GM23248 (cell line): Measurements from ENCODE around the gene DOK6. TPM values are rescaled to one million over a fixed set of nuclear protein-coding genes. Genes with fewer than 3 reads are reported as not detected.
A peak's percentile ranks its signal among the peaks of the same experiment; 100 is the strongest.

ENCODE experiments used
- DNase-seq: peaks from one replicate; pipeline ENCODE4 v3.0.0-alpha.2; 2015
- H2AFZ ChIP-seq: fragments of 200-600 bp; sonication (generic); 2 replicates; pipeline ENCODE4 v1.6.1; 2016; ENCODE audit warnings: antibody characterized with exemption
- H3F3A ChIP-seq: fragments of 200-600 bp; sonication (generic); 2 replicates; pipeline ENCODE4 v1.6.1; 2016; ENCODE audit warnings: mild to moderate bottlenecking, antibody characterized with exemption, mixed run types; ENCODE audit not compliant: insufficient read depth
- H3K27ac ChIP-seq: fragments of 200-600 bp; sonication (generic); 2 replicates; pipeline ENCODE4 v1.5.1; 2016; ENCODE audit warnings: mild to moderate bottlenecking
- H3K27me3 ChIP-seq: fragments of 200-600 bp; sonication (generic); replicated peaks from 2 replicates; pipeline ENCODE4 v1.6.1; 2016; ENCODE audit warnings: mild to moderate bottlenecking; ENCODE audit not compliant: insufficient read depth
- H3K36me3 ChIP-seq: fragments of 200-600 bp; sonication (generic); 2 replicates; pipeline ENCODE4 v1.6.1; 2016; ENCODE audit warnings: low read depth, mild to moderate bottlenecking
- H3K4me1 ChIP-seq: fragments of 200-600 bp; sonication (generic); 2 replicates; pipeline ENCODE4 v1.6.1; 2016; ENCODE audit warnings: mild to moderate bottlenecking; ENCODE audit not compliant: insufficient read depth
- H3K4me2 ChIP-seq: fragments of 200-600 bp; sonication (generic); one replicate; pipeline ENCODE4 v1.6.1; 2016; ENCODE audit warnings: mild to moderate bottlenecking; ENCODE audit not compliant: unreplicated experiment
- H3K4me3 ChIP-seq: fragments of 200-600 bp; sonication (generic); 2 replicates; pipeline ENCODE4 v1.5.1; 2016; ENCODE audit warnings: mild to moderate bottlenecking
- H3K79me2 ChIP-seq: fragments of 200-600 bp; sonication (generic); 2 replicates; pipeline ENCODE4 v1.6.1; 2016; ENCODE audit warnings: mild to moderate bottlenecking; ENCODE audit not compliant: insufficient read depth
- H3K9ac ChIP-seq: fragments of 200-600 bp; sonication (generic); 2 replicates; pipeline ENCODE4 v1.6.1; 2016; ENCODE audit warnings: mild to moderate bottlenecking
- H3K9me2 ChIP-seq: fragments of 200-600 bp; sonication (generic); 2 replicates; pipeline ENCODE4 v1.6.1; 2016; ENCODE audit warnings: mixed run types, mild to moderate bottlenecking, moderate library complexity; ENCODE audit not compliant: insufficient read depth
- H3K9me3 ChIP-seq: fragments of 200-600 bp; sonication (generic); one replicate; pipeline ENCODE4 v1.6.1; 2017; ENCODE audit warnings: low read depth
- H4K20me1 ChIP-seq: fragments of 200-600 bp; sonication (generic); 2 replicates; pipeline ENCODE4 v1.6.0; 2016; ENCODE audit not compliant: insufficient read depth
- EZH2 ChIP-seq: fragments of 200-600 bp; sonication (generic); IDR thresholded peaks from 2 replicates; pipeline ENCODE4 v1.6.1; 2018; ENCODE audit warnings: antibody characterized with exemption, mild to moderate bottlenecking; ENCODE audit not compliant: insufficient read depth, poor library complexity, severe bottlenecking
- EZH2phosphoT487 ChIP-seq: fragments of 200-600 bp; sonication (generic); IDR thresholded peaks from 2 replicates; pipeline ENCODE4 v1.6.1; 2018; ENCODE audit warnings: antibody characterized with exemption, moderate library complexity, mild to moderate bottlenecking, low read depth; ENCODE audit not compliant: insufficient read depth
- WGBS, 2 experiments: methylation state at CpG; one replicate each; pipeline ENCODE4 v1.1.6; 2015 to 2017; ENCODE audit warnings: low lambda C conversion rate in 2 of 2, low coverage in 1 of 2; ENCODE audit errors: missing lambda C conversion rate in 2 of 2; 5-methylcytosine and 5-hydroxymethylcytosine counted together
- in situ Hi-C: fragments of 300-500 bp; cut with MboI; formaldehyde crosslinking; loops from 2 replicates; pipeline ENCODE4 v1.15.0; 2020
- polyA plus RNA-seq: library from polyadenylated mRNA; unstranded; fragments of >200 nt; fragmentation: Nextera tagmentation; extraction: Ambion mirVana; gene quantifications from 2 replicates; pipeline ENCODE4 v1.2.1, GENCODE V29; 2016
- total RNA-seq: library from RNA; depleted of rRNA; stranded (reverse); fragments of >200 nt; shearing (Covaris generic); gene quantifications from 2 replicates; pipeline ENCODE4 v1.2.3, GENCODE V29; 2014

The DOK6 gene
- total and polyA plus RNA-seq, 2 experiments from 2014 or later: 1.1 to 5.2 TPM

GRCh38 chr18:69754108-69754507 is 353.4 kb downstream of the DOK6 start:
- H4K20me1 ChIP-seq: no peaks in the 10 kb centered on the region
- no peaks in the 10 kb centered on the region for H3K79me2 ChIP-seq
- no peak overlapping the region for H3K4me2 ChIP-seq
- H3F3A ChIP-seq: peaks cover 15% of the 10 kb centered on the region; the same call in 1 of the 2 replicates
- no peaks in the 10 kb centered on the region for H3K27me3 ChIP-seq
- H3K4me1 ChIP-seq: peaks cover 16% of the 10 kb centered on the region
- no peak overlapping the region for H3K4me3 ChIP-seq
- H3K9me3 ChIP-seq: no peaks in the 10 kb centered on the region
- no peaks in the 10 kb centered on the region for H3K36me3 ChIP-seq
- in situ Hi-C loops: no loop called here
- no peak overlapping the region for H3K9ac ChIP-seq
- no peak for TF ChIP-seq EZH2phosphoT487
- no peak for TF ChIP-seq EZH2
- no peak overlapping the region for H2AFZ ChIP-seq
- no peaks in the 10 kb centered on the region; the same call in 1 of the 2 replicates for H3K9me2 ChIP-seq
- 93 to 100% methylated on average over 3 of the region's 3 CpGs for WGBS, 2 experiments
- no peak for DNase-seq
- H3K27ac ChIP-seq: no peak overlapping the region

GRCh38 chr18:69755041-69755440 is 354.4 kb downstream of the DOK6 start:
- H3K4me1 ChIP-seq: peaks cover 24% of the 10 kb centered on the region
- no peaks in the 10 kb centered on the region for H4K20me1 ChIP-seq
- H3K79me2 ChIP-seq: no peaks in the 10 kb centered on the region
- peaks cover 15% of the 10 kb centered on the region; the same call in 1 of the 2 replicates for H3F3A ChIP-seq
- no peak overlapping the region for H3K27ac ChIP-seq
- H3K9me2 ChIP-seq: no peaks in the 10 kb centered on the region; the same call in 1 of the 2 replicates
- no peak overlapping the region for H3K4me2 ChIP-seq
- H2AFZ ChIP-seq: no peak overlapping the region
- H3K36me3 ChIP-seq: no peaks in the 10 kb centered on the region
- DNase-seq: no peak
- no peaks in the 10 kb centered on the region for H3K9me3 ChIP-seq
- 91 to 96% methylated on average over 2 of the region's 2 CpGs for WGBS, 2 experiments
- in situ Hi-C loops: no loop called here
- no peak for TF ChIP-seq EZH2
- no peak for TF ChIP-seq EZH2phosphoT487
- H3K9ac ChIP-seq: no peak overlapping the region
- H3K4me3 ChIP-seq: no peak overlapping the region
- H3K27me3 ChIP-seq: no peaks in the 10 kb centered on the region

- Histone ChIP-seq H3K4me1 (peaks cover 24% of the 10 kb centered on the region), H3K79me2 (no peaks in the 10 kb centered on the region), H3K36me3 (no peaks in the 10 kb centered on the region), H2AFZ (no peak overlapping the region), H3K27me3 (no peaks in the 10 kb centered on the region), H3K27ac (no peak overlapping the region), H3K9me3 (no peaks in the 10 kb centered on the region), H3K4me2 (no peak overlapping the region), H3K9me2 (no peaks in the 10 kb centered on the region; the same call in 1 of the 2 replicates), H3F3A (peaks cover 15% of the 10 kb centered on the region; the same call in 1 of the 2 replicates), H3K4me3 (no peak overlapping the region), H3K9ac (no peak overlapping the region), H4K20me1 (no peaks in the 10 kb centered on the region)
- 88 to 89% methylated on average over 6 of the region's 6 CpGs for WGBS, 2 experiments
- DNase-seq: no peak
- in situ Hi-C loops: no loop called here
- TF ChIP-seq EZH2: no peak
- no peak for TF ChIP-seq EZH2phosphoT487
Observed at GRCh38 chr18:69755856-69756496, 355.3 kb downstream of the DOK6 start.

GRCh38 chr18:69757733-69758132 is 357.0 kb downstream of the DOK6 start:
- Histone ChIP-seq H3K36me3 (no peaks in the 10 kb centered on the region), H4K20me1 (no peaks in the 10 kb centered on the region), H3K4me3 (peak overlapping the region; percentile 35; the same call in 1 of the 2 replicates), H3F3A (peaks cover 15% of the 10 kb centered on the region; the same call in 1 of the 2 replicates), H3K9me2 (no peaks in the 10 kb centered on the region), H3K9ac (peak overlapping the region; percentile 54), H3K4me2 (peak overlapping the region; percentile 71), H3K27ac (peak overlapping the region; percentile 79), H3K4me1 (peaks cover 24% of the 10 kb centered on the region), H2AFZ (peak overlapping the region; percentile 80), H3K9me3 (no peaks in the 10 kb centered on the region), H3K79me2 (no peaks in the 10 kb centered on the region), H3K27me3 (no peaks in the 10 kb centered on the region)
- in situ Hi-C loops: no loop called here
- TF ChIP-seq EZH2phosphoT487 (no peak), EZH2 (no peak)
- WGBS, 2 experiments: 80 to 84% methylated on average over 6 of the region's 6 CpGs
- peak; percentile 27 for DNase-seq
